Upper lobe of left lung (tissue), 6 donors: ENCODE data around the gene ELP6. TPM values are rescaled to one million over a fixed set of nuclear protein-coding genes. Genes with fewer than 3 reads are reported as not detected.

Experiments used
- ATAC-seq, 2 donors: fragments of 200-7000 bp; cut with Tn5 transposase; one replicate each; pipeline ENCODE4 v1.9.1; 2022; ENCODE audit warnings: mild to moderate bottlenecking in 2 of 2, moderate library complexity in 2 of 2; ENCODE audit not compliant: low FRiP score in 2 of 2
- DNase-seq, 2 donors: peaks; one replicate each; pipeline ENCODE4 v3.0.0-alpha.2; 2019 to 2020
- H3K27ac ChIP-seq, 4 donors: fragments of 200-600 bp; sonication (generic); one replicate each; pipeline ENCODE4 v1.5.1; 2016 to 2019
- H3K27me3 ChIP-seq, 4 donors: fragments of 200-600 bp; sonication (generic); one replicate each; pipeline ENCODE4 v1.5.1; 2017 to 2019
- H3K36me3 ChIP-seq, 4 donors: fragments of 200-600 bp; sonication (generic); one replicate each; pipeline ENCODE4 v1.5.1; 2016 to 2019
- H3K4me1 ChIP-seq, 4 donors: fragments of 200-600 bp; sonication (generic); one replicate each; pipeline ENCODE4 v1.5.1; 2018 to 2019
- H3K4me3 ChIP-seq, 4 donors: fragments of 200-600 bp; sonication (generic); one replicate each; pipeline ENCODE4 v1.5.1; 2017 to 2019; ENCODE audit warnings: mild to moderate bottlenecking in 2 of 4, moderate library complexity in 1 of 4
- H3K9me3 ChIP-seq, 4 donors: fragments of 200-600 bp; sonication (generic); one replicate each; pipeline ENCODE4 v1.5.1; 2018 to 2019
- EP300 ChIP-seq, 4 donors: sonication (generic); formaldehyde crosslinking; IDR thresholded peaks; one replicate each; pipeline ENCODE4 v1.5.1; 2017; ENCODE audit warnings: antibody characterized with exemption in 4 of 4, control low read depth in 2 of 4
- POLR2A ChIP-seq, 4 donors: fragments of 450-650 bp; IDR thresholded peaks; one replicate each; pipeline ENCODE4 v1.5.1; 2016 to 2017; ENCODE audit warnings: antibody characterized with exemption in 4 of 4, mild to moderate bottlenecking in 2 of 4
- POLR2AphosphoS5 ChIP-seq, 2 donors: sonication (generic); formaldehyde crosslinking; IDR thresholded peaks; one replicate each; pipeline ENCODE4 v1.5.1; 2017; ENCODE audit warnings: antibody characterized with exemption in 2 of 2
- WGBS, 2 donors: methylation state at CpG; one replicate each; pipeline ENCODE4 v1.1.5; 2017 to 2018; 5-methylcytosine and 5-hydroxymethylcytosine counted together
- total RNA-seq, 6 donors: library from RNA; depleted of rRNA in 4 of 6; stranded (reverse); fragments of >200 nt in 4 of 6; gene quantifications; one replicate each; pipeline versions ENCODE4 v1.1.0 to v1.2.1, GENCODE V29; 2016 to 2021
- TF ChIP-seq, protein P1 (sequence below), 6 experiments: fragments of 450-650 bp in 4 of 6; fragments of 200-600 bp in 2 of 6; sonication (generic) in 2 of 6; IDR thresholded peaks; one replicate each; pipeline ENCODE4 v1.5.1; 2016 to 2019; ENCODE audit warnings: antibody characterized with exemption in 6 of 6
- donor health status: DM: no; HTN: no; CAD: no; lungs with moderate emphysema.
- donor health status: DM: no; HTN: yes; CAD: no; lungs with severe emphysema.

Gene ELP6
- total RNA-seq, 6 donors from 2014 or later = 14.7 to 25.8 (median 22.6) TPM

GRCh38 chr3:47495886-47496285 is 17.6 kb downstream of the ELP6 start:
- H3K36me3 ChIP-seq = peaks cover 7 to 52% (median 39%) of the 10 kb centered on the region in 4 donors
- DNase-seq = no peak
- H3K27ac ChIP-seq = no peak overlapping the region
- no peaks in the 10 kb centered on the region for H3K27me3 ChIP-seq
- no peaks in the 10 kb centered on the region for H3K9me3 ChIP-seq
- no peak overlapping the region for H3K4me3 ChIP-seq
- H3K4me1 ChIP-seq = peaks cover 0 to 4% (median 0%) of the 10 kb centered on the region in 4 donors
- WGBS, 2 donors = 97% methylated on average over 8 of the region's 8 CpGs
- TF ChIP-seq POLR2AphosphoS5 (IDR thresholded peaks at IDR 0.05) (no peak), POLR2A (IDR thresholded peaks at IDR 0.05) (no peak), EP300 (IDR thresholded peaks at IDR 0.05) (no peak)
- TF ChIP-seq, protein P1, sequence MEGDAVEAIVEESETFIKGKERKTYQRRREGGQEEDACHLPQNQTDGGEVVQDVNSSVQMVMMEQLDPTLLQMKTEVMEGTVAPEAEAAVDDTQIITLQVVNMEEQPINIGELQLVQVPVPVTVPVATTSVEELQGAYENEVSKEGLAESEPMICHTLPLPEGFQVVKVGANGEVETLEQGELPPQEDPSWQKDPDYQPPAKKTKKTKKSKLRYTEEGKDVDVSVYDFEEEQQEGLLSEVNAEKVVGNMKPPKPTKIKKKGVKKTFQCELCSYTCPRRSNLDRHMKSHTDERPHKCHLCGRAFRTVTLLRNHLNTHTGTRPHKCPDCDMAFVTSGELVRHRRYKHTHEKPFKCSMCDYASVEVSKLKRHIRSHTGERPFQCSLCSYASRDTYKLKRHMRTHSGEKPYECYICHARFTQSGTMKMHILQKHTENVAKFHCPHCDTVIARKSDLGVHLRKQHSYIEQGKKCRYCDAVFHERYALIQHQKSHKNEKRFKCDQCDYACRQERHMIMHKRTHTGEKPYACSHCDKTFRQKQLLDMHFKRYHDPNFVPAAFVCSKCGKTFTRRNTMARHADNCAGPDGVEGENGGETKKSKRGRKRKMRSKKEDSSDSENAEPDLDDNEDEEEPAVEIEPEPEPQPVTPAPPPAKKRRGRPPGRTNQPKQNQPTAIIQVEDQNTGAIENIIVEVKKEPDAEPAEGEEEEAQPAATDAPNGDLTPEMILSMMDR (IDR thresholded peaks at IDR 0.05) = no peak
- ATAC-seq = no peak

GRCh38 chr3:47495111-47495510 is 18.4 kb downstream of the ELP6 start:
- WGBS, 2 donors = 93 to 100% methylated on average over 3 of the region's 4 CpGs
- DNase-seq (no peak), ATAC-seq (no peak)
- no peak overlapping the region for H3K4me3 ChIP-seq
- peaks cover 4 to 44% (median 39%) of the 10 kb centered on the region in 4 donors for H3K36me3 ChIP-seq
- TF ChIP-seq EP300 (IDR thresholded peaks at IDR 0.05) (no peak), POLR2A (IDR thresholded peaks at IDR 0.05) (no peak), POLR2AphosphoS5 (IDR thresholded peaks at IDR 0.05) (no peak)
- TF ChIP-seq, protein P1 (IDR thresholded peaks at IDR 0.05) = no peak
- peaks cover 0 to 4% (median 0%) of the 10 kb centered on the region in 4 donors for H3K4me1 ChIP-seq
- H3K27me3 ChIP-seq = no peaks in the 10 kb centered on the region
- no peaks in the 10 kb centered on the region for H3K9me3 ChIP-seq
- H3K27ac ChIP-seq = no peak overlapping the region

GRCh38 chr3:47491777-47492176 is 21.7 kb downstream of the ELP6 start:
- Histone ChIP-seq H3K36me3 (peaks cover 4 to 16% (median 14%) of the 10 kb centered on the region in 4 donors), H3K4me1 (peaks cover 0 to 3% (median 0%) of the 10 kb centered on the region in 4 donors), H3K9me3 (no peaks in the 10 kb centered on the region), H3K27me3 (no peaks in the 10 kb centered on the region), H3K4me3 (no peak overlapping the region), H3K27ac (no peak overlapping the region)
- ATAC-seq = no peak
- 84 to 94% methylated on average over 12 of the region's 12 CpGs for WGBS, 2 donors
- DNase-seq = no peak
- TF ChIP-seq, protein P1 (IDR thresholded peaks at IDR 0.05) = no peak
- TF ChIP-seq POLR2A (IDR thresholded peaks at IDR 0.05) = no peak

DNA sequence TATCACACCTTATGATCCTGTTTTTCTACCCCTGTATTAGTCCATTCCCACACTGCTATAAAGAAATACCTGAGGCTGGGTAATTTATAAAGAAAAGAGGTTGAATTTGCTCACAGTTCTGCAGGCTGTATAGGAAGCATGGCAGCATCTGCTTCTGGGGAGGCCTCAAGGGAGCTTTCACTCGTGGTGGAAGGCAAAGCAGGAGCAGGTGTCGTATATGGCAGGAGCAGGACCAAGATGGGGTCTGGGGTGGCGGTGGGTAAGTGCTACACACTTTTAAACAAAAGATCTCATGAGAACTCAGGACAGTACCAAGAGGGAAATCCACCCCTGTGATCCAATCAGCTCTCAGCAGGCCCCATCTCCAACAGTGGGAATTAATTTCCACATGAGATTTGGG is 22.3 kb downstream of the ELP6 start:
- no peaks in the 10 kb centered on the region for H3K4me1 ChIP-seq
- DNase-seq = no peak
- H3K36me3 ChIP-seq = peaks cover 4 to 14% (median 12%) of the 10 kb centered on the region in 4 donors
- H3K27ac ChIP-seq = no peak overlapping the region
- no peak for TF ChIP-seq POLR2A (IDR thresholded peaks at IDR 0.05)
- TF ChIP-seq, protein P1 (IDR thresholded peaks at IDR 0.05) = no peak
- TF ChIP-seq EP300 (IDR thresholded peaks at IDR 0.05) = no peak
- no peak for TF ChIP-seq POLR2AphosphoS5 (IDR thresholded peaks at IDR 0.05)
- H3K9me3 ChIP-seq = no peaks in the 10 kb centered on the region
- ATAC-seq = no peak
- 90 to 100% methylated on average over 3 of the region's 3 CpGs for WGBS, 2 donors
- H3K4me3 ChIP-seq = no peak overlapping the region
- H3K27me3 ChIP-seq = no peaks in the 10 kb centered on the region

DNA sequence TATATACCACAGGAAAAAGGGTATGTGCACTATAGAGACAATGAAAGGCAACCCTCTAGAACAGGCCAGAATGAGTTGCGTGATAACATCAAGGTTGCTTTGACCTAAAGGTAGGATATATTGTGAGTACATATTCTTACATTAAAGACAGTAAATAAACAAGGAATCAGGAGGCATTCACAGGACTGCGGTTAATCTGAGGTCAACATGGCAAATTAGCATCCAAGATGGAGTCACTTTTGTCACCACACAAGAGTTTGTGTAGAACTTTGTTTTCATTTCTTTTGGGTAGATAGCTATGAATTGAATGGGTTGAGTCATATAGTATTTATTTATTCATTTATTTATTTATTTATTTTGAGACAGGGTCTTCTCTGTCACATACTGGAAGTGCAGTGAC is 26.2 kb downstream of the ELP6 start:
- DNase-seq (no peak), ATAC-seq (no peak)
- Histone ChIP-seq H3K27me3 (no peaks in the 10 kb centered on the region), H3K36me3 (peaks cover 0 to 2% (median 0%) of the 10 kb centered on the region in 4 donors), H3K27ac (no peak overlapping the region), H3K4me3 (no peak overlapping the region), H3K4me1 (no peaks in the 10 kb centered on the region), H3K9me3 (no peaks in the 10 kb centered on the region)
- WGBS, 2 donors = 94 to 96% methylated on average over 2 of the region's 2 CpGs
- TF ChIP-seq, protein P1 (IDR thresholded peaks at IDR 0.05) = no peak
- no peak for TF ChIP-seq EP300 (IDR thresholded peaks at IDR 0.05)
- no peak for TF ChIP-seq POLR2A (IDR thresholded peaks at IDR 0.05)
- TF ChIP-seq POLR2AphosphoS5 (IDR thresholded peaks at IDR 0.05) = no peak
